Testis (tissue), 3 donors: ENCODE measurements around the gene TSPAN14. TPM values are rescaled to one million over a fixed set of nuclear protein-coding genes. Genes with fewer than 3 reads are reported as not detected.

Experiments
- DNase-seq: peaks from one replicate; pipeline ENCODE4 v3.0.0-alpha.2; 2019
- H3K27ac ChIP-seq, 2 donors: fragments of 200-600 bp; sonication (generic); one replicate each; pipeline ENCODE4 v1.5.1; 2019
- H3K27me3 ChIP-seq: fragments of 200-600 bp; sonication (generic); one replicate; pipeline ENCODE4 v1.5.1; 2019
- H3K36me3 ChIP-seq: fragments of 200-600 bp; sonication (generic); one replicate; pipeline ENCODE4 v1.5.1; 2017; ENCODE audit warnings: low read depth; ENCODE audit errors: missing control alignments
- H3K4me1 ChIP-seq: fragments of 200-600 bp; sonication (generic); one replicate; pipeline ENCODE4 v1.5.1; 2019
- H3K4me3 ChIP-seq, 2 donors: fragments of 200-600 bp; sonication (generic); one replicate each; pipeline ENCODE4 v1.5.1; 2017 to 2019
- H3K9me3 ChIP-seq: fragments of 200-600 bp; sonication (generic); one replicate; pipeline ENCODE4 v1.5.1; 2017
- POLR2A ChIP-seq: fragments of 450-650 bp; IDR thresholded peaks from one replicate; pipeline ENCODE4 v1.6.1; 2017; ENCODE audit warnings: antibody characterized with exemption, mild to moderate bottlenecking, moderate library complexity
- WGBS, 2 donors: methylation state at CpG; one replicate each; pipeline ENCODE4 v1.1.5; 2018; 5-methylcytosine and 5-hydroxymethylcytosine counted together
- intact Hi-C: fragments of 100-400 bp; cut with DNase I; formaldehyde crosslinking; loops from one replicate; pipeline ENCODE4 v1.15.1; 2023; ENCODE audit warnings: low total_unique reads
- polyA plus RNA-seq: library from polyadenylated mRNA; stranded (reverse); fragments of 350-450 nt; fragmentation: Illumina TruSeq; extraction: RNeasy Lipid Tissue Mini Kit (QIAGEN cat#74804); gene quantifications from one replicate; pipeline ENCODE4 v1.2.3, GENCODE V29; 2014; ENCODE audit warnings: low read depth, low replicate concordance; ENCODE audit not compliant: insufficient read depth
- total RNA-seq, 2 donors: library from RNA; depleted of rRNA; stranded (reverse); fragments of >200 nt; gene quantifications; one replicate each; pipeline ENCODE4 v1.2.3, GENCODE V29; 2016
- TF ChIP-seq, protein P1 (sequence below), 3 experiments: fragments of 450-650 bp in 2 of 3; fragments of 200-600 bp in 1 of 3; sonication (generic) in 1 of 3; IDR thresholded peaks; one replicate each; pipeline ENCODE4 v1.5.1; 2016 to 2019; ENCODE audit warnings: antibody characterized with exemption in 3 of 3, mild to moderate bottlenecking in 2 of 3, moderate library complexity in 1 of 3

TSPAN14 gene
- total and polyA plus RNA-seq, 3 donors from 2014 or later = 59.1 to 64.6 (median 61.4) TPM

DNA sequence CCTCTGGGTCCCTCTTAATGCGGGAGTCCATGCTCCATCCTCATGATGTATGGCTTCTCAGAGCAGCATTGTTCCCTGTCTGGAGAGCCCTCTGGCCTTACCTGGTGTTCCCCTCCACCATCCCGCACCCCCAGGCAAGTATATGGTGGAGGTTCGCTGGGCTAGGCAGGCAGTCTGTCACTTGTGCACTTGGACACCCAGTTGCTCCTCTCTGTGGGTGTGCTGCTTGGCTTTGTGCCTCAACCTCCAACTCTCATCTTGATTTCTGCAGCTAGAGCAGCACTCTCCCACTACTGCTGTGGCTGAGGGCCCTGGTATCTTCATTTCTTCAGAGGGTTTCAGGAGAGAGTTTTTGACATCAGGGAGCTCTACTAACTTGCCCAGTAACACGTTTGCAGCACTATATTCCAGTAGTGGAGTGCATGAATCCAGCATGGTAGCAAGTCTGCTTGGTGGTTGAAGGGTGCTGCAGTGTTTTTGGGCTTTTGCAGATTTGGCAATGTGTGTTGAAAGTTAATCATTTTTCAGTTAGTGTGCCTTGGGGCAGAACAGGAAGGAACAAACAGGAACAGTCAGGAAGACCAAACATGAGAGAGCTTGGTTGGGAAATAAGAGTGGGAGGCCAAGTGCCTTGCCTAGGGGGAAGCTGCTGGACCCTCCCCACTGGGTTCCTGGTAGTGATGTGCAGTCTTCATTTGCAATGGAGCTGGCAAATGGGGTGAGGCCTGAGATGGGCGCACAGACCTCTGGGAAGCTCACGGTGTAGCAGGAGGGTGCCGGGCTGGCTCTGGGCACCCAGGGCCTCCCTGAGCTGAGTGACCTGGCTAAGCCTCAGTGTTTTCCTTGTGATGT, 37.4 kb downstream of the TSPAN14 start:
- WGBS, 2 donors = 80 to 81% methylated on average over 7 of the region's 7 CpGs
- H3K9me3 ChIP-seq = no peaks in the 10 kb centered on the region
- no peak for DNase-seq
- peak overlapping the region in 1 of 2 donors; percentile 39 for H3K27ac ChIP-seq
- no peak overlapping the region for H3K4me3 ChIP-seq
- peaks cover 41% of the 10 kb centered on the region for H3K4me1 ChIP-seq
- H3K36me3 ChIP-seq = no peaks in the 10 kb centered on the region
- TF ChIP-seq POLR2A = no peak
- TF ChIP-seq, protein P1, sequence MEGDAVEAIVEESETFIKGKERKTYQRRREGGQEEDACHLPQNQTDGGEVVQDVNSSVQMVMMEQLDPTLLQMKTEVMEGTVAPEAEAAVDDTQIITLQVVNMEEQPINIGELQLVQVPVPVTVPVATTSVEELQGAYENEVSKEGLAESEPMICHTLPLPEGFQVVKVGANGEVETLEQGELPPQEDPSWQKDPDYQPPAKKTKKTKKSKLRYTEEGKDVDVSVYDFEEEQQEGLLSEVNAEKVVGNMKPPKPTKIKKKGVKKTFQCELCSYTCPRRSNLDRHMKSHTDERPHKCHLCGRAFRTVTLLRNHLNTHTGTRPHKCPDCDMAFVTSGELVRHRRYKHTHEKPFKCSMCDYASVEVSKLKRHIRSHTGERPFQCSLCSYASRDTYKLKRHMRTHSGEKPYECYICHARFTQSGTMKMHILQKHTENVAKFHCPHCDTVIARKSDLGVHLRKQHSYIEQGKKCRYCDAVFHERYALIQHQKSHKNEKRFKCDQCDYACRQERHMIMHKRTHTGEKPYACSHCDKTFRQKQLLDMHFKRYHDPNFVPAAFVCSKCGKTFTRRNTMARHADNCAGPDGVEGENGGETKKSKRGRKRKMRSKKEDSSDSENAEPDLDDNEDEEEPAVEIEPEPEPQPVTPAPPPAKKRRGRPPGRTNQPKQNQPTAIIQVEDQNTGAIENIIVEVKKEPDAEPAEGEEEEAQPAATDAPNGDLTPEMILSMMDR (IDR thresholded peaks at IDR 0.05) = no peak
- no peaks in the 10 kb centered on the region for H3K27me3 ChIP-seq
- intact Hi-C loops = no loop called here

GRCh38 chr10:80492848-80493521, 38.9 kb downstream of the TSPAN14 start:
- 62 to 75% methylated on average over 6 of the region's 6 CpGs for WGBS, 2 donors
- H3K27me3 ChIP-seq = no peaks in the 10 kb centered on the region
- DNase-seq = no peak
- intact Hi-C loops = no loop called here
- no peak overlapping the region for H3K27ac ChIP-seq
- TF ChIP-seq, protein P1 (IDR thresholded peaks at IDR 0.05) = no peak
- TF ChIP-seq POLR2A = no peak
- H3K9me3 ChIP-seq = no peaks in the 10 kb centered on the region
- no peaks in the 10 kb centered on the region for H3K36me3 ChIP-seq
- H3K4me3 ChIP-seq = no peak overlapping the region
- H3K4me1 ChIP-seq = peaks cover 35% of the 10 kb centered on the region

DNA sequence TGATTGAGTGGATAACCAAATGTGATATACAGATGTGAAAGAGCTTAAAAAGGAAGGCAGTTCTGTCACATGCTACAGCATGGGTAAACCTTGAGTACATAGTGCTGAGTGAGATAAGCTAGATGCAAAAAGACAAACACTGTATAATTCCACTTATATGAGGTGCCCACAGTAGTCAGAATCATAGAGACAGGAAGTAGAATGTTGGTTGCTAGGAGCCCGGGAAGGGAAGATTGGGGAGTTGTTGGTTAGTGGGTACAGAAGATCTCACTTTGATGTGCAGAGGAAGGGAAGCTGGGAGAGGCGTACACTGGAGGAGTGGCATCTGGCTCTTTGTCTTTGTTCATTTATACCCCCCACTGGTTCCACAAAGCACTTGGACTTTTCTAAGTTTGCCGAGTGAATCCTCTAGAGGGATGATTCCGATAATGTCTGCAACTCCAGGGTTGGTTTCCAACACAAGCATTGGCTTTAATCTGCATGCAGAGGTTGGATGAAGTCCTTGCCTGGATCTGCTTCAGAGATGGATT, 39.5 kb downstream of the TSPAN14 start:
- Histone ChIP-seq H3K36me3 (no peaks in the 10 kb centered on the region), H3K27ac (peak overlapping the region in 1 of 2 donors; percentile 25), H3K27me3 (no peaks in the 10 kb centered on the region), H3K9me3 (no peaks in the 10 kb centered on the region), H3K4me1 (peaks cover 36% of the 10 kb centered on the region), H3K4me3 (no peak overlapping the region)
- intact Hi-C loops = no loop called here
- TF ChIP-seq POLR2A = no peak
- TF ChIP-seq, protein P1 (IDR thresholded peaks at IDR 0.05) = no peak
- WGBS, 2 donors = 39 to 53% methylated on average over 4 of the region's 4 CpGs
- DNase-seq = no peak

- Histone ChIP-seq H3K27me3 (no peaks in the 10 kb centered on the region), H3K4me1 (peaks cover 62% of the 10 kb centered on the region), H3K27ac (no peak overlapping the region), H3K36me3 (no peaks in the 10 kb centered on the region), H3K9me3 (no peaks in the 10 kb centered on the region), H3K4me3 (no peak overlapping the region)
- WGBS, 2 donors = 95 to 97% methylated on average over 4 of the region's 4 CpGs
- TF ChIP-seq, protein P1 (IDR thresholded peaks at IDR 0.05) = no peak
- TF ChIP-seq POLR2A = no peak
- no peak for DNase-seq
- intact Hi-C loops = no loop called here
Observed at GRCh38 chr10:80496555-80497172, 42.6 kb downstream of the TSPAN14 start.
